Lower lobe of right lung (tissue), 2 donors: ENCODE data around the gene CNOT4. TPM values are rescaled to one million over a fixed set of nuclear protein-coding genes. Genes with fewer than 3 reads are reported as not detected.

Experiments used
- ATAC-seq, 2 donors: fragments of 200-7000 bp; cut with Tn5 transposase; one replicate each; pipeline ENCODE4 v1.9.1; 2020 to 2022; ENCODE audit warnings: mild to moderate bottlenecking in 2 of 2, moderate library complexity in 2 of 2
- DNase-seq: peaks from one replicate; pipeline ENCODE4 v3.0.0-alpha.2; 2020
- H3K27ac ChIP-seq: fragments of 200-600 bp; one replicate; pipeline ENCODE4 v1.8.0; 2022
- H3K27me3 ChIP-seq: fragments of 200-600 bp; one replicate; pipeline ENCODE4 v1.8.0; 2022; ENCODE audit warnings: low read depth
- H3K36me3 ChIP-seq: fragments of 200-600 bp; one replicate; pipeline ENCODE4 v1.8.0; 2022; ENCODE audit warnings: mild to moderate bottlenecking
- H3K4me1 ChIP-seq: fragments of 200-600 bp; one replicate; pipeline ENCODE4 v1.8.0; 2022
- H3K4me3 ChIP-seq: fragments of 200-600 bp; one replicate; pipeline ENCODE4 v1.8.0; 2022; ENCODE audit warnings: mild to moderate bottlenecking
- H3K9me3 ChIP-seq: fragments of 200-600 bp; one replicate; pipeline ENCODE4 v1.8.0; 2022
- CTCF ChIP-seq: fragments of 200-600 bp; IDR thresholded peaks from one replicate; pipeline ENCODE4 v1.8.0; 2022; ENCODE audit warnings: antibody characterized with exemption, mild to moderate bottlenecking
- intact Hi-C: fragments of 100-400 bp; cut with DNase I; formaldehyde crosslinking; loops from one replicate; pipeline ENCODE4 v1.11.0; 2022
- total RNA-seq: library from RNA; stranded (reverse); fragmentation: NEBNext Ultra II Directional; extraction: Animal tissue kit (Norgen Biotek cat#: 25700); gene quantifications from one replicate; pipeline ENCODE4 v1.2.1, GENCODE V29; 2021
- donor health status: DM: no; HTN: yes; CAD: no; lungs with severe emphysema.

Gene CNOT4
- total RNA-seq, 1 donor from 2014 or later: 28.0 TPM

DNA sequence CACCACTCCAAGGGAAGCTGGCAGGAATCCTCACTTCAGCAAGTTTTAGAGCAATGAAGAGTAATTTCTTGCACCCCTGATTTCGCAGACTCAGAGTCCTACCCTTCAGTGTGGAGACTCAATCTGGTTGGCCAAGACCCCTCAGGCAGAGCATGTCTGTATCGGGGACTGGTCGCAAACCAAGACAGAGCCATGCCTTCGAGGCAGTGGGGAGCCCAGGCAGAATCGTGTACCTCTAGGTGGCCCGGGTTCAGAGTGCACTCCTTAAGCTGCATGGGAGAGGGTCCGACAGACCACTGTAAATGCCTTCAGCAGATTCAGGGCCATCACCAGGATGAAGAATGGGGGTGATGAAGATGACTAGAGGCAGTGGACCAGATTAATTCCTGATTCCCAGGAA, 181.4 kb downstream of the CNOT4 start:
- H3K4me1 ChIP-seq: no peaks in the 10 kb centered on the region
- no peaks in the 10 kb centered on the region for H3K27me3 ChIP-seq
- no peak overlapping the region for H3K4me3 ChIP-seq
- TF ChIP-seq CTCF: no peak
- ATAC-seq: no peak
- intact Hi-C loops: no loop called here
- DNase-seq: no peak
- H3K36me3 ChIP-seq: no peaks in the 10 kb centered on the region
- no peaks in the 10 kb centered on the region for H3K9me3 ChIP-seq
- H3K27ac ChIP-seq: no peak overlapping the region

DNA sequence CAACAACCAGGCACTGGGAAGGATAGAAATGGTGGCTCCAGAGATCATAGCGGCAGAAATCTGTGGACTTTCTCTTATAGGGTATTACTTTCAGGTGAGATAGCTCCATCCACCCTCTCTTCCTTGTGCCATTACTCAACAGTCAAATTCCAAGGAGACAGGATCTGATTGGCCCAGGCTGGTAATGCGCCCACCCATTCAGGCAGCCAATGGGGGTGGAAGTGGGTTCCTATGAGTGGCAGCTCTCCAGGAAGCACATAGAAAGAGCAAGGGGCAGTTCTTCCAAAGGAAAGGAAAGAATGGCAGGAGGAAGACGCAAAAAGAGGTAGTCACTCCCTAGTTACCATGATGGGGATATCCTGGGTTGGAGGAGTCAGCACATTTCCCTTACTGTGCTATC, 181.8 kb downstream of the CNOT4 start:
- no peak for TF ChIP-seq CTCF
- intact Hi-C loops: no loop called here
- no peak for ATAC-seq
- no peak for DNase-seq
- Histone ChIP-seq H3K4me3 (no peak overlapping the region), H3K36me3 (no peaks in the 10 kb centered on the region), H3K9me3 (no peaks in the 10 kb centered on the region), H3K27me3 (no peaks in the 10 kb centered on the region), H3K27ac (no peak overlapping the region), H3K4me1 (no peaks in the 10 kb centered on the region)

DNA sequence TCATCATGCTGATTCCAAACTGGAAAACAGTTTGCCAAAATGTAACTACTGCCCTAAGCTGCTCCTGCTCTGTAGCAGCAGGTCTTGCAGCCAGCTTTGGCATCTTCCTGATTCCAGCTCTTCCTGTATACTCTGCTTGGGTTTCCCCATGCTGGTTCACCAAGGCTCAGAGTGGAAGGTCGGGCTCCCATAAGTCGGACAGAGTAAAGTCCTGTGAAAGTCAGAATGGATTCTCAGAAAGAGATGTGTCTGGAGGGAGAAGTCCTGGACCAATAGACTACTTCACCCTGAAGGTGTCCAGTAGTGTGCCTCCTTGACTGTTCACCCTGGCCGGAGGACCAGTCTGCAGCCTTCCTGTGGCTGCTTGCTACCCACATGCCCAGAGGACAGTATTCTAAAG, 182.4 kb downstream of the CNOT4 start:
- H3K27me3 ChIP-seq: no peaks in the 10 kb centered on the region
- no peaks in the 10 kb centered on the region for H3K9me3 ChIP-seq
- intact Hi-C loops: no loop called here
- no peak overlapping the region for H3K4me3 ChIP-seq
- DNase-seq (no peak), ATAC-seq (no peak)
- H3K4me1 ChIP-seq: no peaks in the 10 kb centered on the region
- no peak for TF ChIP-seq CTCF
- no peak overlapping the region for H3K27ac ChIP-seq
- no peaks in the 10 kb centered on the region for H3K36me3 ChIP-seq

GRCh38 chr7:135326636-135327280, 183.1 kb downstream of the CNOT4 start:
- Histone ChIP-seq H3K4me1 (no peaks in the 10 kb centered on the region), H3K4me3 (no peak overlapping the region), H3K36me3 (no peaks in the 10 kb centered on the region), H3K27ac (no peak overlapping the region), H3K27me3 (no peaks in the 10 kb centered on the region), H3K9me3 (no peaks in the 10 kb centered on the region)
- intact Hi-C loops: no loop called here
- DNase-seq (no peak), ATAC-seq (no peak)
- TF ChIP-seq CTCF: no peak

GRCh38 chr7:135322571-135323340, 187.1 kb downstream of the CNOT4 start:
- DNase-seq (no peak), ATAC-seq (no peak)
- H3K36me3 ChIP-seq: no peaks in the 10 kb centered on the region
- no peak overlapping the region for H3K4me3 ChIP-seq
- intact Hi-C loops: no loop called here
- no peak for TF ChIP-seq CTCF
- H3K4me1 ChIP-seq: no peaks in the 10 kb centered on the region
- no peaks in the 10 kb centered on the region for H3K9me3 ChIP-seq
- no peaks in the 10 kb centered on the region for H3K27me3 ChIP-seq
- no peak overlapping the region for H3K27ac ChIP-seq
